SK-N-SH treated with all-trans-retinoic acid at 6 μM for 48 hours (cell line): ENCODE results near the gene SDK1.

ENCODE experiments used
- ATAC-seq: fragments of 200-7000 bp; cut with Tn5 transposase; 3 replicates; pipeline ENCODE4 v1.9.1; 2020; ENCODE audit warnings: mild to moderate bottlenecking, moderate library complexity
- ARNTL ChIP-seq: fragments of 450-650 bp; formaldehyde crosslinking; IDR thresholded peaks from 2 replicates; pipeline ENCODE4 v1.5.0; 2020; ENCODE audit warnings: low read depth, mild to moderate bottlenecking, moderate library complexity, borderline replicate concordance
- CREB5 ChIP-seq: fragments of 250-450 bp; sonication (Bioruptor Pico); IDR thresholded peaks from 2 replicates; pipeline ENCODE4 v1.5.1; 2020; ENCODE audit warnings: low read depth, mild to moderate bottlenecking, moderate library complexity
- CSDC2 ChIP-seq: fragments of 250-450 bp; sonication (Bioruptor Pico); IDR thresholded peaks from 2 replicates; pipeline ENCODE4 v1.5.0; 2020; ENCODE audit warnings: mild to moderate bottlenecking, moderate library complexity
- CSRNP3 ChIP-seq: fragments of 250-450 bp; sonication (Bioruptor Pico); IDR thresholded peaks from 2 replicates; pipeline ENCODE4 v1.5.1; 2021; ENCODE audit warnings: mild to moderate bottlenecking, moderate library complexity
- ESRRG ChIP-seq: fragments of 250-450 bp; sonication (Bioruptor Pico); IDR thresholded peaks from 2 replicates; pipeline ENCODE4 v1.6.1; 2021; ENCODE audit warnings: mild to moderate bottlenecking
- GLIS3 ChIP-seq: fragments of 250-450 bp; sonication (Bioruptor Pico); IDR thresholded peaks from 2 replicates; pipeline ENCODE4 v1.5.0; 2020; ENCODE audit warnings: mild to moderate bottlenecking, moderate library complexity
- ISL1 ChIP-seq: fragments of 250-450 bp; sonication (Bioruptor Pico); IDR thresholded peaks from 2 replicates; pipeline ENCODE4 v2.1.2; 2022; ENCODE audit warnings: mild to moderate bottlenecking, moderate library complexity
- PATZ1 ChIP-seq: fragments of 250-450 bp; sonication (Bioruptor Pico); IDR thresholded peaks from 2 replicates; pipeline ENCODE4 v1.8.0; 2020; ENCODE audit warnings: mild to moderate bottlenecking, moderate library complexity, borderline replicate concordance
- POU6F1 ChIP-seq: fragments of 250-450 bp; sonication (Bioruptor Pico); IDR thresholded peaks from 2 replicates; pipeline ENCODE4 v1.8.0; 2021; ENCODE audit warnings: low read depth, mild to moderate bottlenecking, moderate library complexity, borderline replicate concordance
- PPARA ChIP-seq: fragments of 250-450 bp; sonication (Bioruptor Pico); IDR thresholded peaks from 2 replicates; pipeline ENCODE4 v1.5.0; 2020; ENCODE audit warnings: mild to moderate bottlenecking, borderline replicate concordance
- RARB ChIP-seq: fragments of 250-450 bp; sonication (Bioruptor Pico); IDR thresholded peaks from 2 replicates; pipeline ENCODE4 v1.8.0; 2021; ENCODE audit warnings: mild to moderate bottlenecking, moderate library complexity
- SNAI2 ChIP-seq: fragments of 250-450 bp; sonication (Bioruptor Pico); IDR thresholded peaks from 2 replicates; pipeline ENCODE4 v1.5.0; 2020; ENCODE audit warnings: mild to moderate bottlenecking, moderate library complexity
- TCF4 ChIP-seq: fragments of 250-450 bp; sonication (Bioruptor Pico); IDR thresholded peaks from 2 replicates; pipeline ENCODE4 v1.8.0; 2021; ENCODE audit warnings: mild to moderate bottlenecking, moderate library complexity, borderline replicate concordance
- TOX ChIP-seq: fragments of 250-450 bp; sonication (Bioruptor Pico); IDR thresholded peaks from 2 replicates; pipeline ENCODE4 v1.8.0; 2021; ENCODE audit warnings: mild to moderate bottlenecking, moderate library complexity, borderline replicate concordance
- TSHZ2 ChIP-seq: fragments of 250-450 bp; sonication (Bioruptor Pico); IDR thresholded peaks from 2 replicates; pipeline ENCODE4 v1.5.0; 2020; ENCODE audit warnings: mild to moderate bottlenecking, moderate library complexity
- ZC3H10 ChIP-seq: fragments of 250-450 bp; sonication (Bioruptor Pico); IDR thresholded peaks from 2 replicates; pipeline ENCODE4 v1.5.1; 2021; ENCODE audit warnings: mild to moderate bottlenecking, moderate library complexity
- ZFP3 ChIP-seq: fragments of 250-450 bp; sonication (Bioruptor Pico); IDR thresholded peaks from 2 replicates; pipeline ENCODE4 v1.5.0; 2020; ENCODE audit warnings: mild to moderate bottlenecking, moderate library complexity
- ZFP30 ChIP-seq: fragments of 450-650 bp; formaldehyde crosslinking; IDR thresholded peaks from 2 replicates; pipeline ENCODE4 v1.5.0; 2022; ENCODE audit warnings: mild to moderate bottlenecking, moderate library complexity
- ZNF565 ChIP-seq: fragments of 450-650 bp; formaldehyde crosslinking; conservative IDR thresholded peaks from 2 replicates; pipeline ENCODE4 v1.5.0; 2020; ENCODE audit warnings: low read depth, mild to moderate bottlenecking, moderate library complexity
- ZNF70 ChIP-seq: fragments of 450-650 bp; formaldehyde crosslinking; IDR thresholded peaks from 2 replicates; pipeline ENCODE4 v1.5.0; 2020; ENCODE audit warnings: mild to moderate bottlenecking, moderate library complexity
- ZNF8 ChIP-seq: fragments of 450-650 bp; formaldehyde crosslinking; IDR thresholded peaks from 2 replicates; pipeline ENCODE4 v1.5.0; 2020; ENCODE audit warnings: mild to moderate bottlenecking, moderate library complexity

SDK1 gene

GRCh38 chr7:3655635-3656034 is 354.6 kb downstream of the SDK1 start (continued):
- TF ChIP-seq ISL1 (CRISPR knock-in tag) (no peak), ZFP30 (CRISPR knock-in tag) (no peak), TCF4 (CRISPR knock-in tag) (no peak), CREB5 (CRISPR knock-in tag) (no peak), ZFP3 (CRISPR knock-in tag) (no peak), ZNF70 (CRISPR knock-in tag) (no peak), CSDC2 (CRISPR knock-in tag) (no peak), CSRNP3 (CRISPR knock-in tag) (no peak), ESRRG (CRISPR knock-in tag) (no peak), GLIS3 (CRISPR knock-in tag) (no peak)

- no peak for ATAC-seq
- no peak for TF ChIP-seq CSDC2 (CRISPR knock-in tag)
- TF ChIP-seq CSRNP3 (CRISPR knock-in tag): no peak
- TF ChIP-seq TOX (CRISPR knock-in tag): no peak
Observed at GRCh38 chr7:3657206-3657605, 356.2 kb downstream of the SDK1 start.

- no peak for ATAC-seq
- TF ChIP-seq ZNF70 (CRISPR knock-in tag) (no peak), SNAI2 (CRISPR knock-in tag) (no peak), RARB (CRISPR knock-in tag) (no peak), ARNTL (CRISPR knock-in tag) (no peak), ZC3H10 (CRISPR knock-in tag) (no peak), ZFP30 (CRISPR knock-in tag) (no peak), ZNF565 (CRISPR knock-in tag) (no peak), CREB5 (CRISPR knock-in tag) (no peak), ISL1 (CRISPR knock-in tag) (no peak), POU6F1 (no peak), TSHZ2 (CRISPR knock-in tag) (no peak), ZFP3 (CRISPR knock-in tag) (no peak), PATZ1 (CRISPR knock-in tag) (no peak), PPARA (CRISPR knock-in tag) (no peak), CSRNP3 (CRISPR knock-in tag) (no peak), TCF4 (CRISPR knock-in tag) (no peak), TOX (CRISPR knock-in tag) (no peak), ZNF8 (CRISPR knock-in tag) (no peak)
- TF ChIP-seq, all 23 proteins: peak for 0
Observed at GRCh38 chr7:3668743-3669142, 367.7 kb downstream of the SDK1 start.
